ENCODE results near the gene TCAP. TPM values are rescaled to one million over a fixed set of nuclear protein-coding genes. Genes with fewer than 3 reads are reported as not detected.

TCAP gene, protein sequence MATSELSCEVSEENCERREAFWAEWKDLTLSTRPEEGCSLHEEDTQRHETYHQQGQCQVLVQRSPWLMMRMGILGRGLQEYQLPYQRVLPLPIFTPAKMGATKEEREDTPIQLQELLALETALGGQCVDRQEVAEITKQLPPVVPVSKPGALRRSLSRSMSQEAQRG
- total RNA-seq = 4,965 TPM
- long read RNA-seq, transcript TCAP-201 (2 exons, 2,123 nt) = major isoform, 3,969 of 5,013 reads
- long read RNA-seq, partial matches to known transcripts = 11 of 5,013 reads
- long read RNA-seq, other reads (novel, unspliced or antisense) = 1,033 of 5,013 reads

DNA sequence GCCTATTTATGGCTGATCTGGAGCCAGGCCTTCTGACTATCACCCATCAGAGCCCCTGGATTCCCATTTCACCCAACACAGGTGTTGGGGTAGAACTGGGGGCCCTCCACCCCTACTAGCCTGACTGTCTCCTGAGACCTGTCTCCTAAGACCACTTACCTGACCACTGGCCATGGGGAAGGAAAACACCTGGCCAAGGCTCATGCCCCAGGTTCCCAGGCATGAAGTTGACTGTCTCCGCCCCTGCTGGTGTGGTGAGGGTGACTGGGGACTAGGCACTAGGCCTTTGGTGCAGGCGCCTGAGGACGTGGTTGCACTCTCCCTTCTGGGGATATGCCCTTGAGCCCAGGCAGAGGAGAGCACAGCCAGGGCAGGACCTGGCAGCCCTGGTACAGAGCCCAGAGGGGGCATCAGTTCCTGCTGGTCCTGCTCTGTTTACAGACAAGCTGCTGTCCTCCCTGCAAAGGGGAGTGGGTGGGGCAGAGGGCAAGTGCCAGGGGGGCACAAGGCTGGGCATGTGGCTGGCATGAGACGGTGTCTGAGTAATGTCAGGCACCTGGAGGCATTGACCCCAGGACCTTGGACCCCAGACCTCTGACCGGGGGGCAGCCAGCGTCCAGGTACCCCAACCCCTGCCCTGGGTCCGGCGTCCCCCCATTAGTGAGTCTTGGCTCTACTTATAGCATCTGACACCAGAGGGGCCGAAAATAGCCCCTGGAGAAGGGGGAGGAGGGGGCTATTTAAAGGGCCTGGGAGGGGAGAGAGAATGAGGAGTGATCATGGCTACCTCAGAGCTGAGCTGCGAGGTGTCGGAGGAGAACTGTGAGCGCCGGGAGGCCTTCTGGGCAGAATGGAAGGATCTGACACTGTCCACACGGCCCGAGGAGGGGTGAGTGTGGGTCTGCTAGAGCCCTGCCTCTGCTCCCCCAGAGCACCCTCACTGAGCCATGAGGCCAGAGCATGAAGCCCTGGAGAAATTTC lies at the start of gene TCAP:
Gene TCAP, plus strand, starts transcription at position 769 of the 981 bp plus-strand sequence. Its CDS starts 11 bp downstream, at position 780.
- intact Hi-C loops (cut with micrococcal nuclease) = no loop called here
- DNase-seq (peak; percentile 82), ATAC-seq (peak; percentile 58)

DNA sequence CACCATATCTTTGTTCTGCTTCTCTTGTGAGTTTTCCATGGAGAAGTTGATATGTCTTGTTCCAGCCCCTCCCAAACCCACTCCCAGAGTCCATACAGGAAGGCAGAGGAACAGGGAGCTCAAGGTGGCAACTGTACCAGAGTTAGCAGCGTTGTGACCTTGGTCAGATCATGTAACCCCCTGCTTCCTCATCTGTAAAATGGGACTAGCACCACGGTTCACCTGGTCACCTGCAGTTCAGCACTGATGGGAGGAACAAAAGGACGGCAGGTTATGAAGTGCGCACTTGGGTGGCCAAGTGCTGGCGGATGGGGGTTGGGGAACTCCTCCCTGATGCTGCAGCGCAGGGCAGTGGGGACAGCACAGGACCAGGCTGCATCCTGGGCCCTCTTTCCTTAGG lies 49.7 kb upstream of the TCAP start:
- no peak for DNase-seq
- intact Hi-C loops (cut with micrococcal nuclease) = no loop called here
- no peak for ATAC-seq

DNA sequence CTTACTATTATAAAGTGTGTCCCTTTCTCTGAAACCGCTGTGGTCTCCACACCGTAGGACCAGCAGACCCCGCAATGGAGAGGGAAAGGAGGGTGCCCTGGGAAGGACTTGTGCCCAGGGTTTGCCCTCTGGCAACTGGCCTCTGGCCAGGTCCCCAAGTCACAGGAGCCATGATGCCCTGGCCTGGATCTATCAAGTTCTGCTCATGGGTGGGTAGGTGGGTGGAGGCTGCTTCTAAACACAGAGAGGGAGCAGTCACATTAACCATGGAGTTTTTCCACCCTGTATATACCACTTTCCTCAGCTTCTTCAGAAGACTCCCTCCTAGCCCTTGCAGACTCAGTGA lies 48.1 kb upstream of the TCAP start:
- DNase-seq = no peak
- intact Hi-C loops (cut with micrococcal nuclease) = no loop called here
- no peak for ATAC-seq

DNA sequence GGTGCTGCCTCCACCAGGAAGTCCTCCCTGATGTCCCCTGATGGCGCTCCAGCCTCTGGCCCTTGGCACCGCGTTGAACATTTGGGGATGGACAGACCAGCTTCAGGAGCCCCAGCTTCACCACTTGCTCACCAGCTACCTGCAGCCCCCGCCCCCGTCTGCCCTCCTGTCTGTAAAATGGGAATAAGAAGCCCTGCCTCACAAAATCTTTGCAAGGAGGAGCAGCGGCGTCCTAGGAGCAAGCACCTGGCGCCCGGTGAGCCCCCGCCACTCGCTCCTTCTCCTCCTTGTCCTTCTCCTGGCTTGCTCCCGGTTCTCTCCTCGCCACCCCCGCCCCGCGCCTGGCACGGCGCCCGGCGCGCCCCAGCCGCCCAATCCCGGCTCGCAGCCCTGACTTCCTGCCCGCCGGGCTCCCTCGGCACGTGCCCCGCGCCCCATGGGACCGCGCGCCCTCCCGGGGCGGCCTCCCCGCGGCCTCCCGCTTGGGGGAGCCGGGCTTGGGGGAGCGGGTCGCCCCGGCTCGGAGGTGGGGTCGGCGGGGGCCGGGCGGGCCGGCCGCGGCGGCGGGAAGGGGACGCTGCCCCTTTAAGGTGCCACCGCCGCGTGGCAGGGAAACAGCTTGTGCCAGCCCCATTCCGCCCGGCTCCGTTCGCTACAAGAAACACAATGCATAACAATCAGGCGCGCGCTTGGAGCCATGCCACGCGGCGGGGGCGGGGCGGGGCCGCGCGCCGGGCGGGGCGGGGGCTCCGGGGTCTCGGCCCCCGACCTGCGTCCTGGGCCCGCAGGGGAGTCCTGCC lies 47.5 kb upstream of the TCAP start:
- ATAC-seq = peak; percentile 55
- peak; percentile 79 for DNase-seq
- intact Hi-C loops (cut with micrococcal nuclease) = no loop called here

DNA sequence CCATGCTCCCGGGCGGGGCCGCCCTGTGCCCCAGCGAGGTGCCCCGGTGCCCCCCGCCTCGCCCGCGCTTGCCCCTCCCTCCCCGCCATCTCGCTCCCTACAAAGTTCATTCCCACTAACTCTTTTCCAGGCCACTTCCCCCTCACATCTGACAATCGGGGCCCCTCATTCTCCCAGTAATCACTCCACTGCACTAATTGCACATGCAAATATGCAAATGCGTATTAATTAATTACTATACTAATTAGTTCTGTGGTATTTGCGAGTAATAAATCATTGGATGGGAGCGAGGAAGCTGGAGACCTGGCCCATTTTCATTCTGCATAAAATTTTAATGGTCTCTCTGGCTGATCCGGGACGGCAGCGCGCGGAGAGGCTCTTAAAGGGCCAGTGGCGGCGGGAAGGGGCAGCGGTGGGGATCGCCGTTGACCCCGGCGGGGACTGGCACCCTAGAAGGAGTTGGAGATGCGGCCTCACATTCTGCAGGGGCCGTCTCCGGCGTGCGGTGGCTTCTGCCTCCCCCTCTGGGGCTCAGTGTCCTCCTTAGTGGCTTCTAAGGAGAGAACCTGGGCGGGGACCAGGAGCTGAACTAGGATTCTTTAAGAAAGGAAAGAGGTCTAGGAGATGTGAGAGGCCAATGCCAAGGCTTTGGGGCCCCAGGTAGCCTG lies 46.8 kb upstream of the TCAP start:
- DNase-seq (no peak), ATAC-seq (no peak)
- intact Hi-C loops (cut with micrococcal nuclease) = no loop called here

DNA sequence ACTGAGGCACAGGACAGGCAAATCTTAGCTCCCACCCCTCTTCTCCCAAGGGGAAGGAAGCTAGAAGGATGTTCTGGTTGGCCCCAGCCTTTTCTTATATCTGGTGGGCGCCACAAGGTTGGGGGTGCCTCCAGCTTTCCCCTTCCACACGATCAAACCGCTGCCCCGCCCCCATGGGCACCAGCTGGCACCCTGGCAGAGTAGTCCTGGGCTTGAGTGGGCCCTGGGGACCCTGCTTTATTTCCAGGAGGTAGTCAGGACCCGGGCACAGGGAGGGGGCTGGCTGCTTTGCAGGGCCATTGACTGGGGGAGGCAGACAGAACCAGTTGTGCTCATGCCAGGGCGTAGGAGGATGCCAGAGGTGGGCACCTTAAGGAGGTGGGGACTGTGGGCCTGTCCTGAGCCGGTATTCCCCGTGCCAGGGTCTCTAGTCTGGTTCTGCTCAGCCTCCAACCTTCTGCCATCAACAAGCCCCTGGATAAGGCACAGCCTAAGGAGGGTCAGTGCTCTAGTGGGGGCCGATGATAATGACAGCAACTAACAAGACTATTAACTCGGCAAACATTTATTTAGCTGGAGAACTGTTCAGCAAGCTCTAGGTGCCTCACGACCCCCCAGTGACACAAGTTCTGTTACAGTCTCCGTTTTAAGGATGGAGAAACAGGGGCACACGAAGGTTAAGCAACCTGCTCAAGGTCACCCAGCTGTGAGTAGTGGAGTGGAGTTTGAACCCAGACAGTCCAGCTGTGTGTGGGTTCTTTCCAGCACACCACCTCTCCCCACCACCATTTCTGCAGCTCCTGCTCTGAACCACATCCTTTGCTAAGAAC lies 46.0 kb upstream of the TCAP start:
- ATAC-seq (no peak), DNase-seq (no peak)
- intact Hi-C loops (cut with micrococcal nuclease) = no loop called here

DNA sequence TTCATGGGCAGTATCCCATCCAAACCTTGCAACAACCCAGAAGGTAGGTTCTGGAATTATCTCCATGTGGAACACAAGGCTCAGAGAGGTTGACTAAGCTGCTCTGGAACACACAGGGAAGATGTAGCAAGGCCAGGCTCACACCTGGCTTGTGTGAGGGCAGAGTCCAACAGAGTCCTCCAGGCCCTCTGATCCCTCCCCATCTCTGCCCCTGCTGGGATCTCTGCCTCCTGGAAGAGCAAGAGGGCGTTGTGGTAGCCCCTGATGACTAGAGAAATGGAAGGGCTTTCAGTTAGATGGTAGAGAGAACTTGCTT lies 45.4 kb upstream of the TCAP start:
- ATAC-seq (no peak), DNase-seq (no peak)
- intact Hi-C loops (cut with micrococcal nuclease) = loop anchor here (5.0 kb wide), 2 partner anchors 72 to 133 kb away; no protein-coding TSS in a partner anchor

DNA sequence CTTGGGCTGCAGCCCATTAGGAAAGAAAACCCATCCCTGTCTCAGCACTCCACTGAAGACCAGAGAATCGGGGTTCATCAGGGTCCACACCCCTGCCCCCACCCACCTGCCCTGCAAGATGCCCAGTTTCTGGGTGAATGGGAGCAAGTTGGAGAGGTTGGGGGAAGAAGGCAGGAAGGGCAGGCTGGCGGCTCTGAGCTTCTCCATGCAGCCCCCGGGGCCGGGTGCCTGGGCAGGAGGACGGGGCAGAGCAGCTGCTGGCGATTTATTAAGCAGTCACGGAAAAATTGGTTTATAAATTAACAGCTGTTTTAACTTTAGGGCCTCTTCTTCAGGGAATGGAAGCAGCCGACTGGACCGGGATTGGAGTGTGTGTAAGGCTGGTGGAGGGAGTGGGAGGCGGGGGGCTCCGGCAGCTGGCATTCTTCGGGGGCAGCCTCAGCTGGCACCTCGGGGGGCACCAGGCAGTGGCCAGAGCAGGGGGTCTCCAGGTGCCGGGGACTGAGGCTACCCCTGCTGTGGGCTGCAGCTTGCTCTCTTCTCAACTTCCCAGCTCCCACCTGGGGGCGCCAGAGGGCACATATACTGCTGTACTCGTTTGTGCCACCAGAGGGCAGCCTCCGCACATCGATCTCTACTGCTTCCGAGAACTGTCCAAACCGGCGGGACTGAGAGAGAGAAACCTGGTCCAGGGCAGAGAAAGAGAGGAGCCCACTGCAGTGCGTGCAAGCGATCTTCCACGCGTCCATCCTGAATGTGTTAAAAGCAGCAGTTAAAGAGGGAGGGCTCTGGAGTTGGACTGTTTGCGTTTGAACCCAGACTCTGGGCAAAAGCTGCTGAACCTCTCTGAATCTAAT lies 43.4 kb upstream of the TCAP start:
- intact Hi-C loops (cut with micrococcal nuclease) = loop anchor here (5.0 kb wide), 2 partner anchors 74 to 131 kb away; no protein-coding TSS in a partner anchor
- ATAC-seq (peak; percentile 79), DNase-seq (peak; percentile 91)

DNA sequence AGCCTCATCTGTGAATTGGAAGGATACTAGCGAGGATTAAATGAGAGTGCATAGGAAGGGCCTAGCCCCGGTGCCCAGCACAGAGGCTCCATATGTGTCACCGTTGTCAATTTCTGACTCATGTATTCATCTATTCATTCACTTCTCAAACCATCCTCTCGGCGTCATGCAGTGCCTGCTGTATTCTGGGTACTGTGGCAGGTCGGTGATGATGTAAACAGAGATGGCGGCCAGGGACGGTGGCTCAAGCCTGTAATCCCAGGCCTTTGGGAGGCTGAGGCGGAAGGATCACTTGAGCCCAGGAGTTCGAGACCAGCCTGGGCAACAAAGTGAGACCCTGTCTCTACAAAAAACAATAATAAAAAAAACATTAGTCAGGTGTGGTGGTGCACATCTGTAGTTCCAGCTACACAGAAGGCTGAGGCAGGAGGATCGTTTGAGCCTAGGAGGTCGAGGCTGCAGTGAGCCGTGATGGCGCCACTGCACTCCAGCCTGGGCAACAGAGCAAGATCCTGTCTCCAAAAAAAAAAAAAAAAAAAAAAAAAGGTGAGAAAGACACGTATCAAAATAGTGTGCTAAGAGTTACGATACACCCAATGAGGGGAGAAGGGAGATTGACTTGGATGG lies 42.7 kb upstream of the TCAP start:
- DNase-seq (no peak), ATAC-seq (no peak)
- intact Hi-C loops (cut with micrococcal nuclease) = loop anchor here (5.0 kb wide), 2 partner anchors 75 to 130 kb away; no protein-coding TSS in a partner anchor

DNA sequence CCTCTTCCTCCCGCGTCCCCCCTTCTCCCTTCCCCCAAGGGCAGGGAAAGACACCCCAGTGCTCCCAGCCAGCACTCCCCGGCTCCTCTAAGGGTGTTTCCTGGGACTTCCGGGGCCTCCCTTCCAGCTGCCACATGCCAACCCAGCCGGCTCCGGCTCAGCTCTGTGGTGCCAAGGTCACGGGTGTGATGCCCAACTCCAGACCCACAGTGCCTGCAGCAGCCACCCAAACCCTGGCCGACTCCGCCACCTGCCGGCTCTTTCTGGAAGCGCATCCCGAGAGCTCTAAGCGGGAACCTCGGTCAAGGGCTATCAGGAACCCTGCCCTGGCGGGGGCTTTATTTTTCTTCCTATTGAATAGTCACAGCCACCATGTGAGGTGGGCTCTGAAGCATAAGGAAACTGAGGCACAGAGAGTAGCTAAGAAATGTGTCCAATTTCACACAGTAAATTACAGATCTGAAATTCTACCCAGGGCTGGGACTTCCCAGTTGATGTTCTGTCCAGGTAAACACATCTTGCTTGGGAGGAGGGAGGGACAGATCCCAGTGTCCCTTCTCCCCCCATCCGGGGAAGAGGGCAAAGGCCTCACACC lies 41.7 kb upstream of the TCAP start:
- ATAC-seq (peak; percentile 83), DNase-seq (peak; percentile 92)
- intact Hi-C loops (cut with micrococcal nuclease) = loop anchor here (5.0 kb wide), 2 partner anchors 76 to 129 kb away; no protein-coding TSS in a partner anchor

DNA sequence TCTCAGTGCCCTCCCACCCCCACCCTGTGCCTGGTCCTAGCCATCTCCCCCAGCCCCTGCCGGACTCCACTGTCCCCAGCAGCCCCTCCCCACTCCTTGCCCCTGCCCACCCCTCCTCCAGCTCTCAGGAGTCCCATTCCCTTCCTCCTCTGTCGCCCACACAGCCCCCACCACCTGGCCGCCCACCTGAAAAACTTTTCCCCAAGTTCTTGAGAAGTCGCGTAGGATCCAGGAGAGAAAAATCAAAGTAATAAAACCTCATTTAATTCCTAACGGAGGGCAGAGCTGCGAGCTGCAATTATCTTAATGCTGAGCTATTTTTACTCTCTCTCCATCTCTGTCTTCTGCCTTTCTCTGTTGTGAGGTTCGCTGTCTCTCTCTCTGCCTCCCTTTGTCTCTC lies 40.8 kb upstream of the TCAP start:
- intact Hi-C loops (cut with micrococcal nuclease) = loop anchor here (5.0 kb wide), 2 partner anchors 77 to 128 kb away; no protein-coding TSS in a partner anchor
- DNase-seq (no peak), ATAC-seq (no peak)

DNA sequence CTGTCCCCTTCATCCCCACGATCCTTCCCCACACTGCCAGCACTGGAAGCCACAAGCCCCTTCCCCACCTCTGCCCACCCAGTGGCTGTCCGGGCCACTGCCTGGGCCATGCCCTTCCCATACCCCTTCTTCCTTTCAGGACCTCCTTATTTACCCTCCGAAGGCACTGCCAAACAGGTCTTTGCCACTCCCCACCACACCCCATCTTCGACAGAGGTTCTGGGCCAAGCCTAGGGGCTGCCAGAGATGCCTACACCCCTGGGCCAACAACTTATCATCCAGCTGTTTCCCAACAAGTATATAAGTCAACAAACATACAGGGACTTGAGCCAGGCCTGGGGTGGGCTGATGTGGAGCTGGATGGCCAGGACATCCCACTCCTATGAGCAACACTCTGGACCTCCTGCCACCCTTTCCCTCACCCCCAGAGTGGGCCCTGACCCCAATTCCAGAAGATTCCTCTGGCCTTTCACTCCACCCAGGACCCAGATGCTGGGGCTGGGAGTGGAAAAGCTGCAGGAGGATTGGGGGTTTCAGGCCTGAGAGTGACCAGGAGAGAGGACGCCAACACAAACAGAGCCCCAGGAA lies 39.9 kb upstream of the TCAP start:
- intact Hi-C loops (cut with micrococcal nuclease) = no loop called here
- DNase-seq (no peak), ATAC-seq (no peak)

DNA sequence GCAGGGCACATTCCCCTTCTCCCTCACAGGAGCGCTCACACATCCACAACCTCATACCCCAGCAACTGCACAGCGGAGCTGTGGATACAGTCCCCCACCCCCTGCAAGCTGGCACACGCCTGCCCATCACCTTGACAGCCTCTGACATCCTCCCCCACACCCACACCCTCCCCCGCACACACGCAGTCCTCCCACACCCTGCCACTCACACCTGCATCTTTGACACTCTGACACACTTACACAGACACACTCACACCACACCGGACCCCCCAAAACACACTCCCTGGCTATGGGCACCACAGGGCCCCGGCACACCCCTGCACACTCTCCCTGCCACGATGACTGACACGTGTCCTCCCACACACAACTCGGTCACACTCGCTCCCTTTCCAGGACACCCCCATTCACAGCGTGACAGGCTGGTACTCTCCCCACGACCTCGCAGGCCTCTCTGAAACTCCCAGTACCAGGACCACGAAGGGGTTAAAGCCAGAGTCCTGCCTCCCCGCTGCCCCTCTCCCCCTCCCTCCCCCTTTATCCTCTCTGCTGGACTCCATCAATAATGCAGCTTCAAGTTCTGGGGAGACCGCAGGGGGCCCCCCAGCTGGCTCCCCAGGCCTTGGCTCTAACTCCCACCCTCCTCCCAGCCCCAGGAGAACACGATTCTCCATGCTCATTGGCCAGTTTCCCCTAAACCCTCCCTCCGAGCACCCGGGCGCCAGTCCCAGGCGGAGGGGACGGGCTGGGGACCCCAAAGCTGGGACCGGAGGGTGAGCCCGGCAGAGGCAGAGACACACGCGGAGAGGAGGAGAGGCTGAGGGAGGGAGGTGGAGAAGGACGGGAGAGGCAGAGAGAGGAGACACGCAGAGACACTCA lies 38.7 kb upstream of the TCAP start, which contains the start of gene PPP1R1B:
Gene PPP1R1B, plus strand, starts transcription at position 782 of the 876 bp plus-strand sequence. CDS start 441 bp downstream, outside the sequence.
- DNase-seq = no peak
- intact Hi-C loops (cut with micrococcal nuclease) = no loop called here
- ATAC-seq = no peak

DNA sequence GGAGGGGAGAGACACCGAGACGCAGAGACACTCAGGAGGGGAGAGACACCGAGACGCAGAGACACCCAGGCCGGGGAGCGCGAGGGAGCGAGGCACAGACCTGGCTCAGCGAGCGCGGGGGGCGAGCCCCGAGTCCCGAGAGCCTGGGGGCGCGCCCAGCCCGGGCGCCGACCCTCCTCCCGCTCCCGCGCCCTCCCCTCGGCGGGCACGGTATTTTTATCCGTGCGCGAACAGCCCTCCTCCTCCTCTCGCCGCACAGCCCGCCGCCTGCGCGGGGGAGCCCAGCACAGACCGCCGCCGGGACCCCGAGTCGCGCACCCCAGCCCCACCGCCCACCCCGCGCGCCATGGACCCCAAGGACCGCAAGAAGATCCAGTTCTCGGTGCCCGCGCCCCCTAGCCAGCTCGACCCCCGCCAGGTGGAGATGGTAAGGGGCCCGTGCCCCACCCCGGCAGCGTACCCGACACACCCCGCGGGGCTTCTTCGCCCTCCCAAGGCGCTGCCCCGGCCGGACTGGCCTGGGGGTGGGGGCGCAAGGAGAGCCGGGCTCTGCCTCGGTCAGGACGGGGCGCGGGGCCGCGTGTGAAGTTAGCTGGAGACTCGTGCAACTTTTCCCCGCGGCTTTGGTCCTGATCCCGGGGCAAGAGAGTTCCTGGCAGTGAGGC lies 38.0 kb upstream of the TCAP start:
- intact Hi-C loops (cut with micrococcal nuclease) = no loop called here
- no peak for DNase-seq

More for the DNA sequence above, 38.0 kb upstream of the TCAP start:
- ATAC-seq = no peak

Measured in left ventricle myocardium superior (tissue), 1 donor.